C4-2B (cell line): ENCODE data around the gene MGST1.

Experiments
- CTCF ChIP-seq: fragments of 450-650 bp; conservative IDR thresholded peaks from 2 replicates; pipeline ENCODE4 v1.5.1; 2017; ENCODE audit warnings: mild to moderate bottlenecking
- ZFX ChIP-seq: fragments of 450-650 bp; IDR thresholded peaks from 2 replicates; pipeline ENCODE4 v1.6.1; 2017

GRCh38 chr12:16349131-16349460 is 1.7 kb downstream of the MGST1 start:
- TF ChIP-seq CTCF: no peak
- TF ChIP-seq ZFX: no peak
